ENCODE results near the gene GAB4. TPM values are rescaled to one million over a fixed set of nuclear protein-coding genes. Genes with fewer than 3 reads are reported as not detected.
"Not testable (repeated sequence)": the region's sequence is repeated elsewhere in the genome, so short reads cannot be mapped to it uniquely, and the experiment has no call there.

GAB4 gene
- total RNA-seq, 1 donor = 0.81 TPM

GRCh38 chr22:16960220-16960883 lies 47.7 kb downstream of the GAB4 start:
- no peak for DNase-seq (ENCODE audit: low read depth in 2 of 3, low spot score in 2 of 3)

GRCh38 chr22:16959345-16959930 lies 48.6 kb downstream of the GAB4 start:
- DNase-seq (ENCODE audit: low read depth in 2 of 3, low spot score in 2 of 3) = no peak

- DNase-seq (ENCODE audit: low read depth in 2 of 3, low spot score in 2 of 3) = no peak
These were observed 49.5 kb downstream of the GAB4 start for GRCh38 chr22:16958475-16958874.

- no peak for DNase-seq (ENCODE audit: low read depth in 2 of 3, low spot score in 2 of 3)
These were observed 50.2 kb downstream of the GAB4 start for GRCh38 chr22:16957781-16958180.

GRCh38 chr22:16956290-16956689 lies 51.7 kb downstream of the GAB4 start:
- DNase-seq (ENCODE audit: low read depth in 2 of 3, low spot score in 2 of 3) = no peak

GRCh38 chr22:16955678-16956210 lies 52.3 kb downstream of the GAB4 start:
- DNase-seq (ENCODE audit: low read depth in 2 of 3, low spot score in 2 of 3) = peak in 2 of 3 donors; percentile 22 to 71

- DNase-seq (ENCODE audit: low read depth in 2 of 3, low spot score in 2 of 3) = no peak
These were observed 52.9 kb downstream of the GAB4 start for GRCh38 chr22:16955081-16955480.

- no peak for DNase-seq (ENCODE audit: low read depth in 2 of 3, low spot score in 2 of 3)
These were observed 54.0 kb downstream of the GAB4 start for GRCh38 chr22:16954060-16954403.

GRCh38 chr22:16953206-16954059 lies 54.6 kb downstream of the GAB4 start:
- DNase-seq (ENCODE audit: low read depth in 2 of 3, low spot score in 2 of 3) = no peak

- no peak for DNase-seq (ENCODE audit: low read depth in 2 of 3, low spot score in 2 of 3)
These were observed 58.5 kb downstream of the GAB4 start for GRCh38 chr22:16949561-16949960.

- no peak for DNase-seq (ENCODE audit: low read depth in 2 of 3, low spot score in 2 of 3)
These were observed 70.2 kb downstream of the GAB4 start for GRCh38 chr22:16937811-16938210.

GRCh38 chr22:16937209-16937608 lies 70.8 kb downstream of the GAB4 start:
- not testable (repeated sequence) for DNase-seq (ENCODE audit: low read depth in 2 of 3, low spot score in 2 of 3)

GRCh38 chr22:16936625-16937024 lies 71.4 kb downstream of the GAB4 start:
- DNase-seq (ENCODE audit: low read depth in 2 of 3, low spot score in 2 of 3) = no peak

GRCh38 chr22:16935209-16935608 lies 72.8 kb downstream of the GAB4 start:
- DNase-seq (ENCODE audit: low read depth in 2 of 3, low spot score in 2 of 3) = no peak

GRCh38 chr22:16933291-16934282 lies 74.4 kb downstream of the GAB4 start:
- peak in 1 of 3 donors; percentile 20 for DNase-seq (ENCODE audit: low read depth in 2 of 3, low spot score in 2 of 3)

GRCh38 chr22:16932577-16932976 lies 75.4 kb downstream of the GAB4 start:
- DNase-seq (ENCODE audit: low read depth in 2 of 3, low spot score in 2 of 3) = no peak

- no peak for DNase-seq (ENCODE audit: low read depth in 2 of 3, low spot score in 2 of 3)
These were observed 82.5 kb downstream of the GAB4 start for GRCh38 chr22:16925407-16925966.

- peak in 1 of 3 donors; percentile 54 for DNase-seq (ENCODE audit: low read depth in 2 of 3, low spot score in 2 of 3)
These were observed 85.3 kb downstream of the GAB4 start for GRCh38 chr22:16922706-16923105.

GRCh38 chr22:16922076-16922475 lies 85.9 kb downstream of the GAB4 start:
- DNase-seq (ENCODE audit: low read depth in 2 of 3, low spot score in 2 of 3) = no peak
